ENCODE measurements around the gene TCEAL4.

The TCEAL4 gene

DNA sequence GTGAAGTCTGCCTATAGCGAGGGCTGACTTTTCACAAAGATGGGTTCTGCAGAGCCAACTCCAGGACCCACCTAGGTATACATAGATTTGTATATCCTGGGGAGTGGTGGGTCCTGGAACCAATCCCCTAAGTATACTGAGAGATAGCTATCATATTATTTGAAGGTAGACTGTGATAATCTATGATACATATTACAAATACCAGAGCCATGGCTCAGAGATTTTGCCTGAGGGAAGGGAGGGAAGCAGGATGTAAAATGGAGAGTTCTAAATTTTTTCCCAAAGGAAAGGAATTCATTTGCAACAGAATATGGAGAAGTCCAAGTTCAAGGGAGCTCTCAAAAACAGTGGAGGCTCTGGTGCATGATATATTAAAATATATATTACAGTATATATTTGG is 29.7 kb downstream of the TCEAL4 start:
- no peak for TF ChIP-seq ZC3H10 (CRISPR knock-in tag; IDR thresholded peaks at IDR 0.05)
- TF ChIP-seq ESRRG (CRISPR knock-in tag; IDR thresholded peaks at IDR 0.05): no peak
- TF ChIP-seq, protein P1, sequence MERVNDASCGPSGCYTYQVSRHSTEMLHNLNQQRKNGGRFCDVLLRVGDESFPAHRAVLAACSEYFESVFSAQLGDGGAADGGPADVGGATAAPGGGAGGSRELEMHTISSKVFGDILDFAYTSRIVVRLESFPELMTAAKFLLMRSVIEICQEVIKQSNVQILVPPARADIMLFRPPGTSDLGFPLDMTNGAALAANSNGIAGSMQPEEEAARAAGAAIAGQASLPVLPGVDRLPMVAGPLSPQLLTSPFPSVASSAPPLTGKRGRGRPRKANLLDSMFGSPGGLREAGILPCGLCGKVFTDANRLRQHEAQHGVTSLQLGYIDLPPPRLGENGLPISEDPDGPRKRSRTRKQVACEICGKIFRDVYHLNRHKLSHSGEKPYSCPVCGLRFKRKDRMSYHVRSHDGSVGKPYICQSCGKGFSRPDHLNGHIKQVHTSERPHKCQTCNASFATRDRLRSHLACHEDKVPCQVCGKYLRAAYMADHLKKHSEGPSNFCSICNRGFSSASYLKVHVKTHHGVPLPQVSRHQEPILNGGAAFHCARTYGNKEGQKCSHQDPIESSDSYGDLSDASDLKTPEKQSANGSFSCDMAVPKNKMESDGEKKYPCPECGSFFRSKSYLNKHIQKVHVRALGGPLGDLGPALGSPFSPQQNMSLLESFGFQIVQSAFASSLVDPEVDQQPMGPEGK (CRISPR knock-in tag; IDR thresholded peaks at IDR 0.05; ENCODE audit: borderline replicate concordance): no peak
- TF ChIP-seq, protein P2, sequence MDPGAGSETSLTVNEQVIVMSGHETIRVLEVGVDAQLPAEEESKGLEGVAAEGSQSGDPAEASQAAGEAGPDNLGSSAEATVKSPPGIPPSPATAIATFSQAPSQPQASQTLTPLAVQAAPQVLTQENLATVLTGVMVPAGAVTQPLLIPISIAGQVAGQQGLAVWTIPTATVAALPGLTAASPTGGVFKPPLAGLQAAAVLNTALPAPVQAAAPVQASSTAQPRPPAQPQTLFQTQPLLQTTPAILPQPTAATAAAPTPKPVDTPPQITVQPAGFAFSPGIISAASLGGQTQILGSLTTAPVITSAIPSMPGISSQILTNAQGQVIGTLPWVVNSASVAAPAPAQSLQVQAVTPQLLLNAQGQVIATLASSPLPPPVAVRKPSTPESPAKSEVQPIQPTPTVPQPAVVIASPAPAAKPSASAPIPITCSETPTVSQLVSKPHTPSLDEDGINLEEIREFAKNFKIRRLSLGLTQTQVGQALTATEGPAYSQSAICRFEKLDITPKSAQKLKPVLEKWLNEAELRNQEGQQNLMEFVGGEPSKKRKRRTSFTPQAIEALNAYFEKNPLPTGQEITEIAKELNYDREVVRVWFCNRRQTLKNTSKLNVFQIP (CRISPR knock-in tag; IDR thresholded peaks at IDR 0.05; ENCODE audit: borderline replicate concordance, low read depth): no peak
- TF ChIP-seq OSR1 (CRISPR knock-in tag; IDR thresholded peaks at IDR 0.05): no peak
- no peak for TF ChIP-seq GLIS3 (CRISPR knock-in tag; IDR thresholded peaks at IDR 0.05)
- TF ChIP-seq ZNF70 (CRISPR knock-in tag; IDR thresholded peaks at IDR 0.05): no peak
- no peak for TF ChIP-seq PPARA (CRISPR knock-in tag; IDR thresholded peaks at IDR 0.05; ENCODE audit: borderline replicate concordance)
- no peak for TF ChIP-seq BACH2 (CRISPR knock-in tag; IDR thresholded peaks at IDR 0.05; ENCODE audit: borderline replicate concordance)
- no peak for TF ChIP-seq ARNTL (CRISPR knock-in tag; IDR thresholded peaks at IDR 0.05; ENCODE audit: borderline replicate concordance, low read depth)
- TF ChIP-seq ZFP30 (CRISPR knock-in tag; IDR thresholded peaks at IDR 0.05): no peak
- TF ChIP-seq RARB (CRISPR knock-in tag; IDR thresholded peaks at IDR 0.05): no peak
- TF ChIP-seq SNAI2 (CRISPR knock-in tag; IDR thresholded peaks at IDR 0.05): no peak
- no peak for TF ChIP-seq ZFP3 (CRISPR knock-in tag; IDR thresholded peaks at IDR 0.05)
- no peak for TF ChIP-seq CSDC2 (CRISPR knock-in tag; IDR thresholded peaks at IDR 0.05)
- TF ChIP-seq TOX (CRISPR knock-in tag; IDR thresholded peaks at IDR 0.05; ENCODE audit: borderline replicate concordance): no peak
- TF ChIP-seq, protein P3, sequence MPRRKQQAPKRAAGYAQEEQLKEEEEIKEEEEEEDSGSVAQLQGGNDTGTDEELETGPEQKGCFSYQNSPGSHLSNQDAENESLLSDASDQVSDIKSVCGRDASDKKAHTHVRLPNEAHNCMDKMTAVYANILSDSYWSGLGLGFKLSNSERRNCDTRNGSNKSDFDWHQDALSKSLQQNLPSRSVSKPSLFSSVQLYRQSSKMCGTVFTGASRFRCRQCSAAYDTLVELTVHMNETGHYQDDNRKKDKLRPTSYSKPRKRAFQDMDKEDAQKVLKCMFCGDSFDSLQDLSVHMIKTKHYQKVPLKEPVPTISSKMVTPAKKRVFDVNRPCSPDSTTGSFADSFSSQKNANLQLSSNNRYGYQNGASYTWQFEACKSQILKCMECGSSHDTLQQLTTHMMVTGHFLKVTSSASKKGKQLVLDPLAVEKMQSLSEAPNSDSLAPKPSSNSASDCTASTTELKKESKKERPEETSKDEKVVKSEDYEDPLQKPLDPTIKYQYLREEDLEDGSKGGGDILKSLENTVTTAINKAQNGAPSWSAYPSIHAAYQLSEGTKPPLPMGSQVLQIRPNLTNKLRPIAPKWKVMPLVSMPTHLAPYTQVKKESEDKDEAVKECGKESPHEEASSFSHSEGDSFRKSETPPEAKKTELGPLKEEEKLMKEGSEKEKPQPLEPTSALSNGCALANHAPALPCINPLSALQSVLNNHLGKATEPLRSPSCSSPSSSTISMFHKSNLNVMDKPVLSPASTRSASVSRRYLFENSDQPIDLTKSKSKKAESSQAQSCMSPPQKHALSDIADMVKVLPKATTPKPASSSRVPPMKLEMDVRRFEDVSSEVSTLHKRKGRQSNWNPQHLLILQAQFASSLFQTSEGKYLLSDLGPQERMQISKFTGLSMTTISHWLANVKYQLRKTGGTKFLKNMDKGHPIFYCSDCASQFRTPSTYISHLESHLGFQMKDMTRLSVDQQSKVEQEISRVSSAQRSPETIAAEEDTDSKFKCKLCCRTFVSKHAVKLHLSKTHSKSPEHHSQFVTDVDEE (CRISPR knock-in tag; IDR thresholded peaks at IDR 0.05): no peak
- no peak for TF ChIP-seq ZNF565 (CRISPR knock-in tag; conservative IDR thresholded peaks at IDR 0.05; ENCODE audit: low read depth)
- TF ChIP-seq, protein P4, sequence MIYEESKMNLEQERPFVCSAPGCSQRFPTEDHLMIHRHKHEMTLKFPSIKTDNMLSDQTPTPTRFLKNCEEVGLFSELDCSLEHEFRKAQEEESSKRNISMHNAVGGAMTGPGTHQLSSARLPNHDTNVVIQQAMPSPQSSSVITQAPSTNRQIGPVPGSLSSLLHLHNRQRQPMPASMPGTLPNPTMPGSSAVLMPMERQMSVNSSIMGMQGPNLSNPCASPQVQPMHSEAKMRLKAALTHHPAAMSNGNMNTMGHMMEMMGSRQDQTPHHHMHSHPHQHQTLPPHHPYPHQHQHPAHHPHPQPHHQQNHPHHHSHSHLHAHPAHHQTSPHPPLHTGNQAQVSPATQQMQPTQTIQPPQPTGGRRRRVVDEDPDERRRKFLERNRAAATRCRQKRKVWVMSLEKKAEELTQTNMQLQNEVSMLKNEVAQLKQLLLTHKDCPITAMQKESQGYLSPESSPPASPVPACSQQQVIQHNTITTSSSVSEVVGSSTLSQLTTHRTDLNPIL (CRISPR knock-in tag; IDR thresholded peaks at IDR 0.05; ENCODE audit: low read depth): no peak
- no peak for TF ChIP-seq TCF4 (CRISPR knock-in tag; IDR thresholded peaks at IDR 0.05; ENCODE audit: borderline replicate concordance)
- no peak for ATAC-seq

DNA sequence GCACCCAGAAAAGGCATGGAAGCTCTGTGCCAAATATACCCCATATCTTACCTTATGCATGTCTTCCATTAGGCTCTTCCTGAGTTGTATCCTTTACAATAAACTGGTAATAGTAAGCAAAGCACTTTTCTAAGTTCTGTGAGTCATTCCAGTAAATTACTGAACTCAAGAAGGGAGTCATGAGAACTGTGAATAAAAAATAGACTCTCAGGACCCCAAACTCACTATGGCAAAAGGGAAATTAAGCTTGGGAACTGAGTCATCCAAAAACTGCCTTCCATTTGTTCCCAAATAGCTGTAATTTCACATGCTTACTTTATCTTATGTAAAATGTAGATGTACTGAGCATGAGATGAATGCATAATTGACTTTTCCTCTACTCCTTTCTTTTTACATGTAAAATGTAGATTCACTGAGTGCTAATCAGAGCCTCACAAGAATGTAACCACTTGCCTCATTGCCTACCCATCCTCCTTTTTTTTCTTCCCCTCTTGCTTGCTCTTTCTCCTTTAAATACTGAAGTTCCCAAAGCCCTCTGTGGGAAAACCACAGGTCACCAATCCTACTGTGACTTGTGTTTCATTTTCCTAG is 30.6 kb downstream of the TCEAL4 start:
- no peak for ATAC-seq
- TF ChIP-seq ZFP30 (CRISPR knock-in tag; IDR thresholded peaks at IDR 0.05) (no peak), ISL1 (CRISPR knock-in tag; IDR thresholded peaks at IDR 0.05) (no peak), SNAI2 (CRISPR knock-in tag; IDR thresholded peaks at IDR 0.05) (no peak)

DNA sequence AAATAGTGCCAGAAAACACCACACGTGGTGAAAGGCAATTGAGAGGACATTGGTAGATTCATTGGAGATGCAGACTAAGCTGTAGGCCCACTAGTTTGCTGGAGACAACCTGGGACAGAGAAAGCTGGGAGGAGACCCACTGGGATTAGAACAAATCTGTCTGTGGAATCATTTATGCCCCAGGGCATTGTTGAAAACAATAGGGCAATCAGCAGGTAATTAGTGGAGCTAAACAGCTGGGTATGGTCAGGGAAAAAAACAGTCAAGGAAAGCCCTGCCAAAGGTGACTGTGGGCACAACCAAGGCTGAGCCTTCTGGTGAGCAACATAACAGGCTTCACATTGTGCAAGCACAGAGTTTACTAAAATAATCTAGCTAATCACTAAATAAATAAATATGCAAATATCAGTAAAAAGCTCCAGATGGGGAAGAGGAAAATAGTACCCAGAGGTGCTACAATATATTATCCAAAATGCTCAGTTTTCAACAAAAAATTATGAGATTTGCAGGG is 31.4 kb downstream of the TCEAL4 start:
- no peak for TF ChIP-seq ISL1 (CRISPR knock-in tag; IDR thresholded peaks at IDR 0.05)
- TF ChIP-seq, protein P1 (CRISPR knock-in tag; IDR thresholded peaks at IDR 0.05; ENCODE audit: borderline replicate concordance): no peak
- no peak for TF ChIP-seq ESRRG (CRISPR knock-in tag; IDR thresholded peaks at IDR 0.05)
- no peak for TF ChIP-seq ZC3H10 (CRISPR knock-in tag; IDR thresholded peaks at IDR 0.05)
- TF ChIP-seq, protein P4 (CRISPR knock-in tag; IDR thresholded peaks at IDR 0.05; ENCODE audit: low read depth): no peak
- TF ChIP-seq ZNF70 (CRISPR knock-in tag; IDR thresholded peaks at IDR 0.05): no peak
- no peak for TF ChIP-seq PPARA (CRISPR knock-in tag; IDR thresholded peaks at IDR 0.05; ENCODE audit: borderline replicate concordance)
- no peak for TF ChIP-seq ZNF565 (CRISPR knock-in tag; conservative IDR thresholded peaks at IDR 0.05; ENCODE audit: low read depth)
- TF ChIP-seq SNAI2 (CRISPR knock-in tag; IDR thresholded peaks at IDR 0.05): no peak
- no peak for TF ChIP-seq RARB (CRISPR knock-in tag; IDR thresholded peaks at IDR 0.05)
- no peak for TF ChIP-seq ZFP30 (CRISPR knock-in tag; IDR thresholded peaks at IDR 0.05)
- TF ChIP-seq CSDC2 (CRISPR knock-in tag; IDR thresholded peaks at IDR 0.05): no peak
- no peak for ATAC-seq

Measured in SK-N-SH treated with all-trans-retinoic acid at 6 μM for 48 hours (cell line).